K562 (cell line): ENCODE data around the gene ANKZF1. TPM values are rescaled to one million over a fixed set of nuclear protein-coding genes. Genes with fewer than 3 reads are reported as not detected.

Source experiments
- BRD9 ChIP-seq: fragments of 450-650 bp; IDR thresholded peaks from 2 replicates; pipeline ENCODE4 v1.6.1; 2018; ENCODE audit warnings: low read depth; ENCODE audit not compliant: partially characterized antibody
- CBFB ChIP-seq: sonication (generic); formaldehyde crosslinking; IDR thresholded peaks from 2 replicates; pipeline ENCODE4 v1.4.0; 2020; ENCODE audit warnings: mild to moderate bottlenecking, missing genetic modification reagents
- CHD2 ChIP-seq: IDR thresholded peaks from 2 replicates; pipeline ENCODE4 v1.6.1; 2011; ENCODE audit warnings: low read depth, low read length
- GABPB1 ChIP-seq: sonication (generic); formaldehyde crosslinking; IDR thresholded peaks from 2 replicates; pipeline ENCODE4 v1.8.0; 2022; ENCODE audit warnings: mild to moderate bottlenecking, missing genetic modification reagents
- GMEB1 ChIP-seq: fragments of 250-450 bp; sonication (Bioruptor Pico); IDR thresholded peaks from 2 replicates; pipeline ENCODE4 v1.4.0; 2020; ENCODE audit warnings: mild to moderate bottlenecking
- GTF2A2 ChIP-seq: IDR thresholded peaks from 2 replicates; pipeline ENCODE4 v1.6.1; 2016; ENCODE audit warnings: mild to moderate bottlenecking, missing genetic modification characterization, missing compliant biosample characterization
- HNRNPK ChIP-seq: fragments of 200-400 bp; formaldehyde crosslinking; IDR thresholded peaks from one replicate; pipeline ENCODE4 v1.6.1; 2018; ENCODE audit warnings: mild to moderate bottlenecking, low read depth, low read length; ENCODE audit not compliant: poor library complexity, severe bottlenecking
- SMARCE1 ChIP-seq: fragments of 450-650 bp; IDR thresholded peaks from 2 replicates; pipeline ENCODE4 v1.7.1; 2016; ENCODE audit warnings: mild to moderate bottlenecking
- SP1 ChIP-seq: sonication (generic); formaldehyde crosslinking; IDR thresholded peaks from 2 replicates; pipeline ENCODE4 v1.8.1; 2022; ENCODE audit warnings: mild to moderate bottlenecking, missing genetic modification reagents
- STAT5A ChIP-seq: IDR thresholded peaks from 2 replicates; pipeline ENCODE4 v1.6.1; 2012; ENCODE audit warnings: low read length, inconsistent platforms, borderline replicate concordance
- STAT6 ChIP-seq: sonication (generic); formaldehyde crosslinking; IDR thresholded peaks from 2 replicates; pipeline ENCODE4 v1.8.1; 2023; ENCODE audit warnings: mild to moderate bottlenecking, missing genetic modification reagents
- TRIM24 ChIP-seq, 2 experiments: fragments of 450-650 bp; IDR thresholded peaks; 2 replicates each; pipeline ENCODE4 v1.6.1; 2016
- U2AF2 ChIP-seq: fragments of 200-400 bp; formaldehyde crosslinking; optimal IDR thresholded peaks from 2 replicates; pipeline ENCODE3; 2017; ENCODE audit warnings: low read depth, mild to moderate bottlenecking, low read length
- XRCC3 ChIP-seq: fragments of 450-650 bp; IDR thresholded peaks from 2 replicates; pipeline ENCODE4 v1.6.1; 2017; ENCODE audit warnings: mild to moderate bottlenecking, moderate library complexity
- ZFP36 ChIP-seq: fragments of 150-350 bp; IDR thresholded peaks from 2 replicates; pipeline ENCODE4 v1.6.1; 2018; ENCODE audit warnings: low read length, low read depth; ENCODE audit not compliant: partially characterized antibody
- ZNF12 ChIP-seq: sonication (generic); formaldehyde crosslinking; IDR thresholded peaks from 2 replicates; pipeline ENCODE4 v1.4.0; 2020; ENCODE audit warnings: mild to moderate bottlenecking, missing genetic modification reagents
- ZNF124 ChIP-seq: sonication (generic); formaldehyde crosslinking; IDR thresholded peaks from 2 replicates; pipeline ENCODE4 v1.8.1; 2022; ENCODE audit warnings: missing genetic modification reagents
- ZNF274 ChIP-seq: IDR thresholded peaks from 2 replicates; pipeline ENCODE4 v1.6.1; 2011; ENCODE audit warnings: low read depth, mild to moderate bottlenecking, low read length, moderate library complexity, borderline replicate concordance
- ZNF3 ChIP-seq: fragments of 250-450 bp; sonication (Bioruptor Pico); IDR thresholded peaks from 2 replicates; pipeline ENCODE4 v1.5.0; 2021; ENCODE audit warnings: mild to moderate bottlenecking, moderate library complexity
- polyA plus RNA-seq, 8 experiments: library from polyadenylated mRNA; depleted of rRNA in 4 of 8; stranded (reverse) in 5 of 8; unstranded in 3 of 8; fragments of >200 nt; fragmentation: Nextera tagmentation in 2 of 8; fragmentation: Illumina TruSeq in 1 of 8; extraction: Ambion mirVana in 2 of 8; extraction: Trizol in 1 of 8; gene quantifications; 2 replicates each; pipeline versions ENCODE4 v1.2.1 to v1.2.3, GENCODE V29; 2011 to 2014; ENCODE audit warnings: inconsistent platforms in 1 of 8, missing spikeins in 1 of 8
- total RNA-seq, 7 experiments: library from RNA; depleted of rRNA in 6 of 7; stranded (reverse); fragments of >200 nt in 6 of 7; fragmentation: Illumina TruSeq in 2 of 7; extraction: Trizol in 2 of 7; gene quantifications; 2 replicates each; pipeline versions ENCODE4 v1.2.1 to v1.2.3, GENCODE V29; 2011 to 2021; ENCODE audit warnings: low replicate concordance in 1 of 7
- TF ChIP-seq, protein P1 (sequence below): fragments of 250-450 bp; sonication (Bioruptor Pico); IDR thresholded peaks from 2 replicates; pipeline ENCODE4 v1.5.0; 2020; ENCODE audit warnings: mild to moderate bottlenecking, borderline replicate concordance
- TF ChIP-seq, protein P2 (sequence below), 3 experiments: fragments of 200-800 bp in 1 of 3; sonication (Bioruptor generic) in 1 of 3; sonication (generic) in 1 of 3; formaldehyde crosslinking in 1 of 3; IDR thresholded peaks; 2 replicates each; pipeline versions ENCODE4 v1.6.1 to v1.8.0; 2016 to 2022; ENCODE audit warnings: mild to moderate bottlenecking in 2 of 3, missing compliant biosample characterization in 2 of 3, missing genetic modification characterization in 2 of 3, missing genetic modification reagents in 1 of 3

The ANKZF1 gene
- total and polyA plus RNA-seq, 9 of the 15 experiments (the other 6 are each of a cell fraction or from before 2014, with no cell fraction given), result 3.1 to 60.6 (median 31.0) TPM

GRCh38 chr2:219279151-219279915 lies 49.7 kb downstream of the ANKZF1 start, which contains the start of gene DNAJB2 (continued):
- TF ChIP-seq GMEB1 (CRISPR knock-in tag) (peak; percentile 80), ZNF12 (CRISPR knock-in tag) (no peak), STAT5A (peak; percentile 91), CHD2 (no peak), ZNF124 (CRISPR knock-in tag) (no peak), XRCC3 (no peak), U2AF2 (no peak), ZFP36 (no peak), CBFB (CRISPR knock-in tag) (0 out of 2 replicates have a peak, but pooled peaks have one; percentile 38), BRD9 (no peak), TRIM24 (IDR thresholded peaks at IDR 0.05) (peak; percentile 88 to 90), GABPB1 (CRISPR knock-in tag) (peak; percentile 80), SP1 (CRISPR knock-in tag) (peak; percentile 88), ZNF274 (peak; percentile 86), HNRNPK (peak; percentile 99), STAT6 (CRISPR knock-in tag) (no peak; the same call in 1 of the 2 replicates), ZNF3 (no peak), GTF2A2 (tag) (no peak), SMARCE1 (peak; percentile 89)
- TF ChIP-seq, protein P1, sequence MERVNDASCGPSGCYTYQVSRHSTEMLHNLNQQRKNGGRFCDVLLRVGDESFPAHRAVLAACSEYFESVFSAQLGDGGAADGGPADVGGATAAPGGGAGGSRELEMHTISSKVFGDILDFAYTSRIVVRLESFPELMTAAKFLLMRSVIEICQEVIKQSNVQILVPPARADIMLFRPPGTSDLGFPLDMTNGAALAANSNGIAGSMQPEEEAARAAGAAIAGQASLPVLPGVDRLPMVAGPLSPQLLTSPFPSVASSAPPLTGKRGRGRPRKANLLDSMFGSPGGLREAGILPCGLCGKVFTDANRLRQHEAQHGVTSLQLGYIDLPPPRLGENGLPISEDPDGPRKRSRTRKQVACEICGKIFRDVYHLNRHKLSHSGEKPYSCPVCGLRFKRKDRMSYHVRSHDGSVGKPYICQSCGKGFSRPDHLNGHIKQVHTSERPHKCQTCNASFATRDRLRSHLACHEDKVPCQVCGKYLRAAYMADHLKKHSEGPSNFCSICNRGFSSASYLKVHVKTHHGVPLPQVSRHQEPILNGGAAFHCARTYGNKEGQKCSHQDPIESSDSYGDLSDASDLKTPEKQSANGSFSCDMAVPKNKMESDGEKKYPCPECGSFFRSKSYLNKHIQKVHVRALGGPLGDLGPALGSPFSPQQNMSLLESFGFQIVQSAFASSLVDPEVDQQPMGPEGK (CRISPR knock-in tag), result no peak; the same call in 1 of the 2 replicates
- TF ChIP-seq, protein P2, sequence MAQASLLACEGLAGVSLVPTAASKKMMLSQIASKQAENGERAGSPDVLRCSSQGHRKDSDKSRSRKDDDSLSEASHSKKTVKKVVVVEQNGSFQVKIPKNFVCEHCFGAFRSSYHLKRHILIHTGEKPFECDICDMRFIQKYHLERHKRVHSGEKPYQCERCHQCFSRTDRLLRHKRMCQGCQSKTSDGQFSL (CRISPR knock-in tag; IDR thresholded peaks at IDR 0.05), result peak; percentile 87
- TF ChIP-seq, protein P2 (tag; IDR thresholded peaks at IDR 0.05), result peak in 1 of 2 experiments; percentile 79; a peak in 1 of 4 replicates
